GM19324 (cell line): ENCODE measurements around the gene SORL1.
"Not testable (repeated sequence)": the region's sequence is repeated elsewhere in the genome, so short reads cannot be mapped to it uniquely, and the experiment has no call there.

Experiments used
- ATAC-seq: cut with Tn5 transposase; IDR thresholded peaks from one replicate; pipeline ENCODE4 v1.9.1; 2021; ENCODE audit warnings: mild to moderate bottlenecking, moderate library complexity; ENCODE audit not compliant: unreplicated experiment, low FRiP score

The SORL1 gene, protein sequence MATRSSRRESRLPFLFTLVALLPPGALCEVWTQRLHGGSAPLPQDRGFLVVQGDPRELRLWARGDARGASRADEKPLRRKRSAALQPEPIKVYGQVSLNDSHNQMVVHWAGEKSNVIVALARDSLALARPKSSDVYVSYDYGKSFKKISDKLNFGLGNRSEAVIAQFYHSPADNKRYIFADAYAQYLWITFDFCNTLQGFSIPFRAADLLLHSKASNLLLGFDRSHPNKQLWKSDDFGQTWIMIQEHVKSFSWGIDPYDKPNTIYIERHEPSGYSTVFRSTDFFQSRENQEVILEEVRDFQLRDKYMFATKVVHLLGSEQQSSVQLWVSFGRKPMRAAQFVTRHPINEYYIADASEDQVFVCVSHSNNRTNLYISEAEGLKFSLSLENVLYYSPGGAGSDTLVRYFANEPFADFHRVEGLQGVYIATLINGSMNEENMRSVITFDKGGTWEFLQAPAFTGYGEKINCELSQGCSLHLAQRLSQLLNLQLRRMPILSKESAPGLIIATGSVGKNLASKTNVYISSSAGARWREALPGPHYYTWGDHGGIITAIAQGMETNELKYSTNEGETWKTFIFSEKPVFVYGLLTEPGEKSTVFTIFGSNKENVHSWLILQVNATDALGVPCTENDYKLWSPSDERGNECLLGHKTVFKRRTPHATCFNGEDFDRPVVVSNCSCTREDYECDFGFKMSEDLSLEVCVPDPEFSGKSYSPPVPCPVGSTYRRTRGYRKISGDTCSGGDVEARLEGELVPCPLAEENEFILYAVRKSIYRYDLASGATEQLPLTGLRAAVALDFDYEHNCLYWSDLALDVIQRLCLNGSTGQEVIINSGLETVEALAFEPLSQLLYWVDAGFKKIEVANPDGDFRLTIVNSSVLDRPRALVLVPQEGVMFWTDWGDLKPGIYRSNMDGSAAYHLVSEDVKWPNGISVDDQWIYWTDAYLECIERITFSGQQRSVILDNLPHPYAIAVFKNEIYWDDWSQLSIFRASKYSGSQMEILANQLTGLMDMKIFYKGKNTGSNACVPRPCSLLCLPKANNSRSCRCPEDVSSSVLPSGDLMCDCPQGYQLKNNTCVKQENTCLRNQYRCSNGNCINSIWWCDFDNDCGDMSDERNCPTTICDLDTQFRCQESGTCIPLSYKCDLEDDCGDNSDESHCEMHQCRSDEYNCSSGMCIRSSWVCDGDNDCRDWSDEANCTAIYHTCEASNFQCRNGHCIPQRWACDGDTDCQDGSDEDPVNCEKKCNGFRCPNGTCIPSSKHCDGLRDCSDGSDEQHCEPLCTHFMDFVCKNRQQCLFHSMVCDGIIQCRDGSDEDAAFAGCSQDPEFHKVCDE (N-terminal part only)

DNA sequence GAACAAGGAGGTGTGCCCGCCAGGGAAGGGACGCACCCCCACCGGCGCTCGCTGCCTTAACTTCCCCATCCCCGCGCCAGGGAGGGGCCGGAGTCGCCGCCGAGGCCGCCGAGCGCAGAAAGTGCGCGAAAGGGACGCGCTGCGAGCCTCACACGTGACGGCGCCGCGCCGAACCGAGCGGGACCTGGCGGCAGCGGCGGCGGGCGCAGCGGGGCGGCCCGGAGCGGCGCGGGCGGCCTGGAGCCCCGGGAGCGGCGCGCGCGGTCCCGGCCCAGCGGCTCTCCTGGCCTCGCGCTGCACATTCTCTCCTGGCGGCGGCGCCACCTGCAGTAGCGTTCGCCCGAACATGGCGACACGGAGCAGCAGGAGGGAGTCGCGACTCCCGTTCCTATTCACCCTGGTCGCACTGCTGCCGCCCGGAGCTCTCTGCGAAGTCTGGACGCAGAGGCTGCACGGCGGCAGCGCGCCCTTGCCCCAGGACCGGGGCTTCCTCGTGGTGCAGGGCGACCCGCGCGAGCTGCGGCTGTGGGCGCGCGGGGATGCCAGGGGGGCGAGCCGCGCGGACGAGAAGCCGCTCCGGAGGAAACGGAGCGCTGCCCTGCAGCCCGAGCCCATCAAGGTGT lies at the start of gene SORL1:
SORL1 (plus strand) TSS at position 329 of the 623 bp plus-strand sequence; CDS start at position 347, 18 bp downstream.
- peak; percentile 58 for ATAC-seq

DNA sequence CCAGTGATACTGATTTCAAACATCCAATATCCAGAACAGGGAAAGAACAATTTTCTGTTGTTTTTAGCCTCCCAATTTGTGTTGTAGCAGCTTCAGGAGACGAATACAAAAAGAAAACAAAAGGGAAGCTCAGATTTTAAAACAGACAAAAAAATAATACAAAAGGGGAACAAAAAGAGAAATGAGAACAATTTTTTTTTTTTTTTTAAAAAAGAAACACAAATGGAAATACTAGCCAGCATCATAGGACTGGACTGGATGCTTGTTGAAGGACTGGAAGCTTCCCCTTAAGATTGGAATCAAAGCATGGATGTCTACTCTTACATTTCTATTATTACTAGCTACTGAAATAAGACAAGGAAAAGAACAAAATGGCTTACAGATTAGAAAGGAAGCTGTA lies 46.5 kb upstream of the SORL1 start:
- no peak for ATAC-seq

- no peak for ATAC-seq
Measured at GRCh38 chr11:121406291-121406690, 45.8 kb upstream of the SORL1 start.

DNA sequence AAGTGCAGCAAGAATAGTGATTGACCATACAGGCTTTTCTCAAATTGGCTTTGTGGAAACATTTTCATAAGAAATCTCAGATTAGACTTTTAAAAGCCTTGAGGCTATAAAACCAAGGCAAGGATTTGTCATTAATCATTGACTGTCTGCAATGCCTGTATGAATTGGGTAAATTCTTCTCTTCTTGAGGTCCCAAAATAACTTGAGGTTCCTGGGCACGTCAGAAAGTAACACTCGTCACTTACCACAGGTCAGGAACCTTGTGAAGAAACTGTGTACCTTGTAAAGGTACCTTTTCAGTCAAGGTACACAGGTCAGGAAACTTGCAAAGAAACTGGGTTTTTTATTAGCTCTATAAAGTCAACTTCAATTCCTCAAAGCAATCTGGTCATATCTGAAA lies 43.3 kb upstream of the SORL1 start:
- ATAC-seq, result no peak

GRCh38 chr11:121410041-121410440 lies 42.1 kb upstream of the SORL1 start:
- ATAC-seq, result not testable (repeated sequence)

DNA sequence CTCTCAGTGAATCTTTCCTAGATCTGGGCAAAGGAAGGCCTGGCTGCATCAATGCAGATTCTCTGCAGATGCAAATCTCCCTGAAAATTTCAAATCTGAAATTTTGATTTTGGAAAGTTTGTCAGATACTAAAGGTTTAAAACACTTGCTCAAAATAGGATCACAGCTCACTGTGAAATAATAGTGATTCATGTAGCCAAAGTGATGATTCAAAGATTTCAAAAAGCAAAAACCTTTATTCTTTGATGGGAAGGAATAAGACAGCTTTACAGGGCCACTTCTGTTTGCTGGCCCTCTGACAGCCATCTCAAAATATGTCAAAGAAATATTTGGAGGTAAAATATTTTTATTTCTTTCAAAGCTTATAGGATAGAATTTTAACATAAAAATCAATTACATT lies 40.8 kb upstream of the SORL1 start:
- not testable (repeated sequence) for ATAC-seq

DNA sequence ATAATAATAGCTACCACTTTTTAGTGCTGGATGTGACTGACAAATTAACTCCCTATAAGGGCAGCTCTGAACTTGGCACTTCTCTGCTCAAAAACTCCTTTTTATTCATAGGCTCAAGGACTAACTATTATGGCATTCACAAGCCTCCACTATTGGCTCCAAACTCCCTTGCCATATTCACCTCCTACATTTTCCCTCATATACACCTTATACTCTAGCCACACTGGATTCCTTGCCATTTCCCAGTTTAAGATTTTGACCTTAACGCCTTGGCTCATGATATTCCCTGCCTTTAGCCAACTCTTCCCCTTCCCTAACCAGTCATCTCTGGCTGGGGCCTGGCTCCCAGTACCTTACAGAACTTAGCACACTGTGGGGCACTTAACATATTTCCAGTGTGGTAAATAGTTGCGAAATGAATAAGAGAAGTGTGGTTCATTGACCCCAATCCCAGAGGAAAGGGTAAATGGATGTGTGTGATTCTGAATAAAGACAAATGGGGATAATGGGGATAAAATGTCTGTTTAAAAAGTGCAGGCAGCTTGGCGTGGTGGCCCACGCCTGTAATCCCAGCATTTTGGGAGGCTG lies 40.0 kb upstream of the SORL1 start:
- no peak for ATAC-seq

- no peak for ATAC-seq
Measured at GRCh38 chr11:121412711-121413415, 39.3 kb upstream of the SORL1 start.

- ATAC-seq, result no peak
Measured at GRCh38 chr11:121414141-121414913, 37.8 kb upstream of the SORL1 start.

GRCh38 chr11:121415856-121416255 lies 36.3 kb upstream of the SORL1 start:
- ATAC-seq, result no peak

DNA sequence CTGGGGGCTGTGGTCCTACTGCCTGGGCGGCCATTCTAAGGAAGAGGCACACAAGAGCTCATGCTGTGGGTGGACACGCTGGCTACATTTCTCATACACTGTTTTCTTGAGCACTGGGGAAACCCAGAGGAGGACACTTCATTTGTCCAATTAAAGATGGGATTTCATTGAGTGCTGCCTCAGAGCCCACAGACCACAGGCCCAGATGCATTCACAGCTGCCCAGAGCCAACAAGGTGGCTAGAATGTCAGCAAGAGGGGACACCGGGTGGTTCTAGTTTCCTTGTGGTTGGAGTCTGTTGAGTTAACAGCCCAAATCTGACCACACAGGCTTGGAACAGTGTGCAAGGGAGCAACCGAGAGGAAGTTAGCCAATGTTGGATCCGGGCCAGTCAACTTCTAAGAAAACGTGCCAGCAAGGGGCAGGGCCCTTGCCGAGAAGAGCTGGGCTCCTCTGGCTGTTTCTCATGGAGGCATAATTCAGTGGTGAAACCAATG lies 35.0 kb upstream of the SORL1 start:
- peak; percentile 44 for ATAC-seq

DNA sequence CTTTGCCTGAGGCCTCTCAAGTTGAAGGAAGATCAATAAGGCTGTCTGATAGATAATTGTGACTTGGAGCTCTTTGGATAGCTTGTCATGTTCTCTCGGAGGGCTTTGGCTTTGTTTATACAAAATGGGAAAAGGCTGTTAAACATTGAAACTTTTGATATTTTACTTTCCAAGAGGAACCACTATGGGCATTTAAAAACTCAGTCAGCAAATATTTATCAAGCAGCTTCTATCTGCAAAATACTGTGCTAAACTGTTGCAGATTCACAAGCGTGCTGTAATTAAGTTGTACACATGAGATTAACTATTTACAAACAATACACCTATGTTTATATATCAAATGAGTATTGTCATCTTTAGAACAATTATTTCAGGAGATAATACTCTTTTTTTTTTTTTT lies 34.5 kb upstream of the SORL1 start:
- ATAC-seq, result no peak

GRCh38 chr11:121418625-121419114 lies 33.4 kb upstream of the SORL1 start:
- no peak for ATAC-seq

- no peak for ATAC-seq
Measured at GRCh38 chr11:121419836-121420235, 32.3 kb upstream of the SORL1 start.

- ATAC-seq, result no peak
Measured at GRCh38 chr11:121420398-121420797, 31.7 kb upstream of the SORL1 start.

GRCh38 chr11:121421149-121421901 lies 30.8 kb upstream of the SORL1 start:
- no peak for ATAC-seq

GRCh38 chr11:121422675-121423074 lies 29.4 kb upstream of the SORL1 start:
- no peak for ATAC-seq
